Measurements from ENCODE around the gene MAP2K6.

Gene MAP2K6

GRCh38 chr17:69539781-69540319, 125.4 kb downstream of the MAP2K6 start:
- no peak for DNase-seq

GRCh38 chr17:69540356-69540755, 125.9 kb downstream of the MAP2K6 start:
- DNase-seq = no peak

- DNase-seq = no peak
Measured at GRCh38 chr17:69547230-69547629, 132.7 kb downstream of the MAP2K6 start.

- DNase-seq = no peak
Measured at GRCh38 chr17:69547947-69548346, 133.4 kb downstream of the MAP2K6 start.

GRCh38 chr17:69551212-69552010, 136.9 kb downstream of the MAP2K6 start:
- DNase-seq = no peak

GRCh38 chr17:69552986-69553667, 138.6 kb downstream of the MAP2K6 start:
- DNase-seq = no peak

GRCh38 chr17:69555056-69555455, 140.6 kb downstream of the MAP2K6 start:
- no peak for DNase-seq

- no peak for DNase-seq
Measured at GRCh38 chr17:69557339-69557738, 142.8 kb downstream of the MAP2K6 start.

GRCh38 chr17:69558796-69559195, 144.3 kb downstream of the MAP2K6 start:
- DNase-seq = no peak

GRCh38 chr17:69560987-69561441, 146.5 kb downstream of the MAP2K6 start:
- DNase-seq = no peak

- no peak for DNase-seq
Measured at GRCh38 chr17:69561462-69561861, 147.0 kb downstream of the MAP2K6 start.

- DNase-seq = no peak
Measured at GRCh38 chr17:69565447-69565846, 150.9 kb downstream of the MAP2K6 start.

GRCh38 chr17:69567130-69567529, 152.6 kb downstream of the MAP2K6 start:
- no peak for DNase-seq

GRCh38 chr17:69572747-69573146, 158.2 kb downstream of the MAP2K6 start:
- no peak for DNase-seq

GRCh38 chr17:69573396-69573795, 158.9 kb downstream of the MAP2K6 start:
- no peak for DNase-seq

GRCh38 chr17:69574257-69575197, 160.0 kb downstream of the MAP2K6 start:
- DNase-seq = no peak

GRCh38 chr17:69575346-69575761, 160.9 kb downstream of the MAP2K6 start:
- DNase-seq = no peak

GRCh38 chr17:69577098-69577497, 162.6 kb downstream of the MAP2K6 start:
- DNase-seq = no peak

GRCh38 chr17:69578385-69578936, 164.0 kb downstream of the MAP2K6 start:
- no peak for DNase-seq

- no peak for DNase-seq
Measured at GRCh38 chr17:69579961-69580677, 165.6 kb downstream of the MAP2K6 start.

GRCh38 chr17:69581061-69581961, 166.8 kb downstream of the MAP2K6 start:
- DNase-seq = no peak
